T-helper 1 cell treated with Interleukin-12 subunit alpha and Interleukin-12 subunit beta and Interleukin-4 antibody, amounts not matched to agents 30 μg/mL and 1 μg/mL, for 36 hours (primary cell): ENCODE measurements around the gene OSER1.
"Not testable (repeated sequence)": the region's sequence is repeated elsewhere in the genome, so short reads cannot be mapped to it uniquely, and the experiment has no call there.

ENCODE experiments used
- H3K27ac Mint-ChIP-seq: one replicate; pipeline ENCODE4 v1.8.0; 2021; ENCODE audit warnings: mild to moderate bottlenecking, mixed read lengths
- H3K27me3 Mint-ChIP-seq: one replicate; pipeline ENCODE4 v1.8.0; 2021; ENCODE audit warnings: low read depth, mixed read lengths
- H3K36me3 Mint-ChIP-seq: one replicate; pipeline ENCODE4 v1.8.0; 2021; ENCODE audit warnings: low read depth, mixed read lengths
- H3K4me1 Mint-ChIP-seq: one replicate; pipeline ENCODE4 v1.8.0; 2021; ENCODE audit warnings: low read depth, mixed read lengths
- H3K4me3 Mint-ChIP-seq: one replicate; pipeline ENCODE4 v1.8.0; 2021; ENCODE audit warnings: mild to moderate bottlenecking, moderate library complexity, mixed read lengths
- H3K9me3 Mint-ChIP-seq: one replicate; pipeline ENCODE4 v1.8.0; 2021; ENCODE audit warnings: mixed read lengths

The OSER1 gene

GRCh38 chr20:44234566-44235317 lies 24.2 kb upstream of the OSER1 start:
- Mint-ChIP-seq H3K4me1 (no peaks in the 10 kb centered on the region), H3K27me3 (no peaks in the 10 kb centered on the region), H3K9me3 (no peaks in the 10 kb centered on the region), H3K36me3 (no peaks in the 10 kb centered on the region), H3K4me3 (no peak overlapping the region), H3K27ac (no peak overlapping the region)

DNA sequence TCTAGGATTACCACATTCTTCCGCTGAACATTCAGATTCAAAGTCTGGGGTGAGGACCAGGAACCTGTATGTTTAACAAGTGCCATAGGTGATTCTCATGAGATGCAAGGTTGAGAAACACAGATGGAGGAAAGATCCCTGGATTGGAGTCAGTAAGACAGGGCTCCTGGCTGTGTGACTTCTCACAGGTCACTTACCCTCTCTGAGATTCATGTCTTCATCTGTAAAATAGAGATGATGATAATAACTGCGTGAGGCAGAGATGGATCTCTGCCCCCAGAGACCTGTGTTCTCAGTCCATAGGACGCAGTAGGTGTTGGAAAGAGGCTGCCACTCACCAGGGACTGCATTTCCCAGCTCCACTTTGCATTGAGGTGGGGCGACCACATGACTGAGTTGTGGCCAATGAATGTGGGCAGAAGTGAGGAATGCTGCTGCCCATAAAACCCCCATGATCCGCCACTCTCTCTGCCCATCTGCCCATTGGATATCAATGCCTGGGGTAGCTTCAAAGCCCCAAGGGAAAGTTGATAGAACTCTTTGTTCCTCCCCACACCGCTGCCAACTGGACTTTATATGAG lies 23.0 kb upstream of the OSER1 start:
- Mint-ChIP-seq H3K36me3 (no peaks in the 10 kb centered on the region), H3K27me3 (peaks cover 3% of the 10 kb centered on the region), H3K4me3 (no peak overlapping the region), H3K9me3 (no peaks in the 10 kb centered on the region), H3K4me1 (no peaks in the 10 kb centered on the region), H3K27ac (no peak overlapping the region)

DNA sequence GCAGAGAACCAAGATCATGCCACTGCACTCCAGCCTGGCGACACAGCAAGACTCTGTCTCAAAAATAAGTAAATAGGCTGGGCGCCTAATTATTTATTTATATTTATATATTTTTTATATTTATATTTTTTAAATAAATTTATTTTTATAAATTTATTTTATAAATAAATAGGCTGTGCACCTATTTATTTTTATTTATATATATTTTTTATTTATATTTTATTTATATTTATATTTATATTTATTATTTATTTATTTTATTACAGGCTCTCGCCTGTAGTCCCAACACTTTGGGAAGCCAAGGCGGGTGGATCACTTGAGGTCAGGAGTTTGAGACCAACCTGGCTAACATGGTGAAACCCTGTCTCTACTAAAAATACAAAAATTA lies 21.9 kb upstream of the OSER1 start:
- H3K4me1 Mint-ChIP-seq, H3K27me3 Mint-ChIP-seq, H3K36me3 Mint-ChIP-seq, H3K9me3 Mint-ChIP-seq, H3K4me3 Mint-ChIP-seq, H3K27ac Mint-ChIP-seq: not testable (repeated sequence)

- H3K4me3 Mint-ChIP-seq: no peak overlapping the region
- no peaks in the 10 kb centered on the region for H3K4me1 Mint-ChIP-seq
- H3K27me3 Mint-ChIP-seq: peaks cover 3% of the 10 kb centered on the region
- no peak overlapping the region for H3K27ac Mint-ChIP-seq
- H3K36me3 Mint-ChIP-seq: no peaks in the 10 kb centered on the region
- no peaks in the 10 kb centered on the region for H3K9me3 Mint-ChIP-seq
These were observed 21.3 kb upstream of the OSER1 start for GRCh38 chr20:44231713-44232468.

- Mint-ChIP-seq H3K27me3 (peaks cover 3% of the 10 kb centered on the region), H3K9me3 (no peaks in the 10 kb centered on the region), H3K4me1 (no peaks in the 10 kb centered on the region), H3K4me3 (no peak overlapping the region), H3K36me3 (no peaks in the 10 kb centered on the region), H3K27ac (no peak overlapping the region)
These were observed 20.6 kb upstream of the OSER1 start for GRCh38 chr20:44231193-44231592.

GRCh38 chr20:44228465-44229258 lies 18.1 kb upstream of the OSER1 start:
- H3K4me3 Mint-ChIP-seq: no peak overlapping the region
- H3K36me3 Mint-ChIP-seq: no peaks in the 10 kb centered on the region
- no peaks in the 10 kb centered on the region for H3K4me1 Mint-ChIP-seq
- H3K27ac Mint-ChIP-seq: no peak overlapping the region
- peaks cover 3% of the 10 kb centered on the region for H3K27me3 Mint-ChIP-seq
- H3K9me3 Mint-ChIP-seq: no peaks in the 10 kb centered on the region

DNA sequence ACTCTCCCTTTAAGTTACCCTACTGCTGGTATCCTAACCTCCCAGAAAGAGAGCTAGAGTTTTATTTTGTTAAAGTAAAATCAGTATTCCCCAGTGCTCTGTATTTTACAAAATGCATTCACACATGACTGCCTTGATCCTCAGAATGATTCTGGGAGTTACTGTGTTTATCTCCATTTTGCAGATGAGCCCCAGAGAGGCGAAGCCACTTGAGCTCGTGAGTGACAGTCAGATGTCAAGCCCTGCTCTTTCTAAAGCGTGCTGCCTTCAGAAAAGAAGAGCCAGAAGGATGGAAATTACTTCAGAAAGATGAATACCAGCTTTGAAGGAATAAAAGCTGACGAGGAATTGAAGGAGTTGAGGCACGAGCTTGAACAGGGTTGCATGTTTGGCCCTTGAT lies 14.1 kb upstream of the OSER1 start:
- Mint-ChIP-seq H3K9me3 (no peaks in the 10 kb centered on the region), H3K4me1 (peaks cover 3% of the 10 kb centered on the region), H3K36me3 (no peaks in the 10 kb centered on the region), H3K27ac (no peak overlapping the region), H3K27me3 (peaks cover 3% of the 10 kb centered on the region), H3K4me3 (no peak overlapping the region)

- no peaks in the 10 kb centered on the region for H3K9me3 Mint-ChIP-seq
These were observed 13.2 kb upstream of the OSER1 start for GRCh38 chr20:44223721-44224120.

GRCh38 chr20:44222633-44223368 lies 12.2 kb upstream of the OSER1 start:
- Mint-ChIP-seq H3K27ac (no peak overlapping the region), H3K4me3 (no peak overlapping the region), H3K4me1 (peaks cover 20% of the 10 kb centered on the region), H3K36me3 (no peaks in the 10 kb centered on the region), H3K9me3 (no peaks in the 10 kb centered on the region), H3K27me3 (no peaks in the 10 kb centered on the region)

More at GRCh38 chr20:44223721-44224120, 13.2 kb upstream of the OSER1 start:
- no peak overlapping the region for H3K4me3 Mint-ChIP-seq
- no peaks in the 10 kb centered on the region for H3K36me3 Mint-ChIP-seq
- H3K4me1 Mint-ChIP-seq: peaks cover 11% of the 10 kb centered on the region
- no peak overlapping the region for H3K27ac Mint-ChIP-seq
- H3K27me3 Mint-ChIP-seq: no peaks in the 10 kb centered on the region

GRCh38 chr20:44222027-44222426 lies 11.5 kb upstream of the OSER1 start:
- Mint-ChIP-seq H3K9me3 (no peaks in the 10 kb centered on the region), H3K4me3 (no peak overlapping the region), H3K36me3 (no peaks in the 10 kb centered on the region), H3K4me1 (peaks cover 27% of the 10 kb centered on the region), H3K27ac (no peak overlapping the region), H3K27me3 (no peaks in the 10 kb centered on the region)

DNA sequence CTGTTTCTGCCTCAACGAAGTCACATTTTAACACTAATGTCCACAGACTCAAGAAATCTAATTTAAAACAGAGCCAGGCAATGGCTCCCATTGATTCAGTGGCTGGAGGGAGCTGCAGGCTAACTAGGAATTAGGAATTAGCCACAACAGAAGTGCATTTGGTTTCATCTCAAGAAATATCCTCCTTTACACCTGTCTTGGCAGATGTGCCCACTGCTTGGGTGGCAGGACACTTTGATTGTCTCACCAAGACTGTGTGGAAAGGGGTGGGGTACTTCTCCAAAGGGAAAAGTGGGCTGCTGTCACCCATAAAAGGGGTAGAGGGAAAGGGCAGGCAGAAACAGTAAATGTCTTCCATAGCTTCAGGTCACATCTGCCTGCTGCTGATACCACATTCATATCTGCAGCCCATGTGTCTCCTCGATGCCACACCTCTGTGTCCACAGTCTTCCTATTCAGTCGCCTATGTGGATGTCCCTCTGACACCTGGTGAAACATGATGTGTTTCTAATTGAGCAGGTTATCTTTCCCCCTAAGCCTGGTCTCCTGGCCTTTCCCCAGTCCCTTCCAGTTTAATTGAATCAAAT lies 10.9 kb upstream of the OSER1 start:
- Mint-ChIP-seq H3K36me3 (no peaks in the 10 kb centered on the region), H3K4me1 (peaks cover 27% of the 10 kb centered on the region), H3K27me3 (no peaks in the 10 kb centered on the region), H3K4me3 (no peak overlapping the region), H3K27ac (no peak overlapping the region), H3K9me3 (no peaks in the 10 kb centered on the region)

GRCh38 chr20:44219791-44220190 lies 9.2 kb upstream of the OSER1 start:
- peaks cover 32% of the 10 kb centered on the region for H3K4me1 Mint-ChIP-seq

GRCh38 chr20:44219170-44219730 lies 8.7 kb upstream of the OSER1 start:
- no peaks in the 10 kb centered on the region for H3K27me3 Mint-ChIP-seq
- peaks cover 3% of the 10 kb centered on the region for H3K36me3 Mint-ChIP-seq
- H3K4me1 Mint-ChIP-seq: peaks cover 32% of the 10 kb centered on the region
- H3K27ac Mint-ChIP-seq: peak overlapping the region; percentile 69
- H3K9me3 Mint-ChIP-seq: no peaks in the 10 kb centered on the region
- H3K4me3 Mint-ChIP-seq: peak overlapping the region; percentile 53

More at GRCh38 chr20:44219791-44220190, 9.2 kb upstream of the OSER1 start:
- peak overlapping the region; percentile 60 for H3K27ac Mint-ChIP-seq
- peaks cover 3% of the 10 kb centered on the region for H3K36me3 Mint-ChIP-seq
- no peaks in the 10 kb centered on the region for H3K27me3 Mint-ChIP-seq
- no peaks in the 10 kb centered on the region for H3K9me3 Mint-ChIP-seq
- no peak overlapping the region for H3K4me3 Mint-ChIP-seq
